PFSK-1 (cell line): Measurements from ENCODE around the gene CNTN3. TPM values are rescaled to one million over a fixed set of nuclear protein-coding genes. Genes with fewer than 3 reads are reported as not detected.

Source experiments
- FOXP2 ChIP-seq: optimal IDR thresholded peaks from 2 replicates; pipeline ENCODE3; 2011; ENCODE audit warnings: borderline replicate concordance, control low read depth, inconsistent platforms; ENCODE audit not compliant: insufficient read depth; ENCODE audit errors: extremely low read length, extremely low read depth
- POLR2AphosphoS5 ChIP-seq: IDR thresholded peaks from 2 replicates; pipeline ENCODE4 v1.6.1; 2012; ENCODE audit warnings: low read depth, mild to moderate bottlenecking, control low read depth, low read length, moderate library complexity
- SIN3A ChIP-seq: IDR thresholded peaks from 2 replicates; pipeline ENCODE4 v1.6.1; 2012; ENCODE audit warnings: mild to moderate bottlenecking, low read length, moderate library complexity, borderline replicate concordance; ENCODE audit not compliant: insufficient read depth
- TAF1 ChIP-seq: IDR thresholded peaks from 2 replicates; pipeline ENCODE4 v1.6.1; 2012; ENCODE audit warnings: low read length, control low read depth, borderline replicate concordance; ENCODE audit not compliant: insufficient read depth
- polyA plus RNA-seq: library from polyadenylated mRNA; unstranded; fragments of >200 nt; gene quantifications from one replicate; pipeline ENCODE4 v1.2.1, GENCODE V29; 2012; ENCODE audit warnings: low read depth, missing spikeins; ENCODE audit not compliant: insufficient read length
- TF ChIP-seq, protein P1 (sequence below), 2 experiments: IDR thresholded peaks; 2 replicates each; pipeline versions ENCODE4 v1.6.1 to v1.8.0; 2011 to 2012; ENCODE audit warnings: low read depth in 2 of 2, low read length in 2 of 2, control low read depth in 1 of 2, inconsistent platforms in 1 of 2, mild to moderate bottlenecking in 1 of 2, moderate library complexity in 1 of 2; ENCODE audit not compliant: insufficient read depth in 1 of 2

CNTN3 gene
- polyA plus RNA-seq = not detected

DNA sequence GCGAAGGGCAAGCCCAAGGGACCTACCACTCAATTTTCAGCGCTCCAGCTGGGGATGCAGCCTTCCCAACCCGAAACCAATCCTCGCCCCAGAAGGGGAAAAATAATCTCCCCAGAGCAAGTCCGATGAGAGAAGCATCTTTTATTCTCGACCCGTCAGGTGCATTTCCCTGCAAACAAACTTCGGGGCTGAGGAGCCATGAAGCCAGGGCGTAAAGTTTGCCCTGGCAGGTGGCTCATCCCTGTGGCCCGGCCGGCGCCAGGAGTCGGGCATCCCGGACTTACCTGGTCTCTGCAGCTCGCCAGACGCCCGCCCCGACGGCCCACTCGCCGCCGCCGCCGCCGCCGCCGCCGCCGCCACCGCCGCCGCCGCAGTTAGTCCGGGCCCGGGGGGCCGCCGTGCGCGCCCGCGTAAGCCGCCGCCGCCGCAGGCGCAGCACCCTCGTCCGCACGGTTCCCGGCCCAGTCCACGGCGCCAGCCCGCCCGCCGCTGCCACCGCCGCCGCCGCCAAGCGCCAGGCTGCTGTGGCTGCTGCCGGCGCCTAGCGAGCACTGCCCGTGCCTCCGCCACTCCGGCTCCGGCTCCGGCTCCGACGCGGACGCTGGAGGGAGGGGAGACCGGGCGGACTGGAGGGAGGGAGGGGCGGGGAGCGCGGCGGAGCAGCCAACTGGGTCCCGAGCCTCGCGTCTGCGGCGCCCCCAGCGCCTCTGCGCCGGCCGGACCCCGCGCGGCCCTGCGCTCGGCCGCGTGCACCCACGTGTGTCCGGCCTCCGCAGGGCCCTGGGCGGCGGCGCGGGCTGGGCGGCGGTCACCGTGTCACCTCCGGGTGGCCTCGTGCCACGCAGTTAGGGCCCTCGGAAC, at the start of gene CNTN3:
Gene CNTN3, minus strand, starts transcription at position 553 of the 861 bp plus-strand sequence. CDS start 93,547 bp downstream, outside the sequence.
- TF ChIP-seq FOXP2 (no peak), SIN3A (no peak), TAF1 (no peak), POLR2AphosphoS5 (no peak)
- TF ChIP-seq, protein P1, sequence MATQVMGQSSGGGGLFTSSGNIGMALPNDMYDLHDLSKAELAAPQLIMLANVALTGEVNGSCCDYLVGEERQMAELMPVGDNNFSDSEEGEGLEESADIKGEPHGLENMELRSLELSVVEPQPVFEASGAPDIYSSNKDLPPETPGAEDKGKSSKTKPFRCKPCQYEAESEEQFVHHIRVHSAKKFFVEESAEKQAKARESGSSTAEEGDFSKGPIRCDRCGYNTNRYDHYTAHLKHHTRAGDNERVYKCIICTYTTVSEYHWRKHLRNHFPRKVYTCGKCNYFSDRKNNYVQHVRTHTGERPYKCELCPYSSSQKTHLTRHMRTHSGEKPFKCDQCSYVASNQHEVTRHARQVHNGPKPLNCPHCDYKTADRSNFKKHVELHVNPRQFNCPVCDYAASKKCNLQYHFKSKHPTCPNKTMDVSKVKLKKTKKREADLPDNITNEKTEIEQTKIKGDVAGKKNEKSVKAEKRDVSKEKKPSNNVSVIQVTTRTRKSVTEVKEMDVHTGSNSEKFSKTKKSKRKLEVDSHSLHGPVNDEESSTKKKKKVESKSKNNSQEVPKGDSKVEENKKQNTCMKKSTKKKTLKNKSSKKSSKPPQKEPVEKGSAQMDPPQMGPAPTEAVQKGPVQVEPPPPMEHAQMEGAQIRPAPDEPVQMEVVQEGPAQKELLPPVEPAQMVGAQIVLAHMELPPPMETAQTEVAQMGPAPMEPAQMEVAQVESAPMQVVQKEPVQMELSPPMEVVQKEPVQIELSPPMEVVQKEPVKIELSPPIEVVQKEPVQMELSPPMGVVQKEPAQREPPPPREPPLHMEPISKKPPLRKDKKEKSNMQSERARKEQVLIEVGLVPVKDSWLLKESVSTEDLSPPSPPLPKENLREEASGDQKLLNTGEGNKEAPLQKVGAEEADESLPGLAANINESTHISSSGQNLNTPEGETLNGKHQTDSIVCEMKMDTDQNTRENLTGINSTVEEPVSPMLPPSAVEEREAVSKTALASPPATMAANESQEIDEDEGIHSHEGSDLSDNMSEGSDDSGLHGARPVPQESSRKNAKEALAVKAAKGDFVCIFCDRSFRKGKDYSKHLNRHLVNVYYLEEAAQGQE (IDR thresholded peaks at IDR 0.05; ENCODE audit: insufficient read depth in 1 of 2, low read depth in 2 of 2, low read length in 2 of 2) = no peak

DNA sequence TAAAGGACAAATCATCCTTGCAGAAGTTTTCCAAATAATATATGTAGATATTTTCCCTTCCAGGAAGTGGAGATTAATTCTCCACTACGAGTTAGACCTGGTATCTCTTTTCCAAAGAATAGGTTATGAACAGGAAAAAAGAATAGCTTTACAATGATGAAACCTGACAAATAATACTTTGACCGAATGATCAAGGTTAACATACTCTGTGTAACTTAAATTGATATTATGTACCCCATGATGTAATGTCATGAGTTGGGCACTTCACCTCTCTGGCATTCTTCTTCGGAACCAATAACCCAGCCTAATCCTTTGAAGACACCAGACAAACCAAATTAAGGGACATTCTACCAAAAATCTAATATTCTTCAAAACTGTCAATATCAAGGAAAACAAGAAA, 48.7 kb upstream of the CNTN3 start:
- TF ChIP-seq, protein P1 (IDR thresholded peaks at IDR 0.05; ENCODE audit: insufficient read depth in 1 of 2, low read depth in 2 of 2, low read length in 2 of 2) = no peak
- TF ChIP-seq TAF1 (no peak), SIN3A (no peak), FOXP2 (no peak), POLR2AphosphoS5 (no peak)

DNA sequence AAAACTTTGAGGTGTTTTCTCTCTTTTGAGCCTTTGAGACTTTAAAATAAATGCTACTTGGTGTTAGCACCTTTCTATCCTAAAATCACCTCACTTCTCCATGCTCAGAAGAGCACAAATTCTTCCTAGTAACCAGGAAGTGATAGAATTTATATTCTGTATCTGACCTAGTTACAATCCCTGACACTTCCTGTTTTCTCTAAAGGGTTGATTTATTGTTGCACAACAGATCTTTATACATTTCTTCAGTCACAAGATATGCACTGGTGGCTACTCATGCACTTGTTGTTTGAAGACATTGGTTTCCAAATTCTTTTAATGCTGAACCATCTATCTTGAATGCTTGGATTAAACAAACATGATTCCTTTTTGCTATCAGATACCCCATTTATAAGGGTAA, 47.2 kb upstream of the CNTN3 start:
- TF ChIP-seq, protein P1 (IDR thresholded peaks at IDR 0.05; ENCODE audit: insufficient read depth in 1 of 2, low read depth in 2 of 2, low read length in 2 of 2) = no peak
- TF ChIP-seq TAF1 (no peak), FOXP2 (no peak), SIN3A (no peak), POLR2AphosphoS5 (no peak)

DNA sequence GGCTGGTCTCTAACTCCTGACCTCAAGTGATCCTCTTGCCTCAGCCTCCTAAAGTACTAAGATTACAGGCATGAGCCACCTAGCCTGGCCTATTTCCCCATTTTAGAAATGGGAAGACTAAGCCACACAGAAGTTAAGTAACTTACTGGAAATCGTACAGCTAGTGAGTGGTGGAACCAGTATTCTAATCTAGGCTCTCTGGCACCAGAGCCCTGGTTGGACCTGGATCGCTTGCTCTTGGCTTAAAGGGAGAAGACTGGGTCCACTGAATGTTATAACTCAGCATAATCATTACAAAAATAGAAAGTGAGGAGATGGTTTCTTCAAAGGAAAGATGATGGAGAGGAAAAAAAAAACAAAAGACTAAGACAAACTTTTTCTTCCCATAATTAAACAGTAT, 37.4 kb upstream of the CNTN3 start:
- TF ChIP-seq, protein P1 (IDR thresholded peaks at IDR 0.05; ENCODE audit: insufficient read depth in 1 of 2, low read depth in 2 of 2, low read length in 2 of 2) = no peak
- TF ChIP-seq FOXP2 (no peak), TAF1 (no peak), POLR2AphosphoS5 (no peak), SIN3A (no peak)

DNA sequence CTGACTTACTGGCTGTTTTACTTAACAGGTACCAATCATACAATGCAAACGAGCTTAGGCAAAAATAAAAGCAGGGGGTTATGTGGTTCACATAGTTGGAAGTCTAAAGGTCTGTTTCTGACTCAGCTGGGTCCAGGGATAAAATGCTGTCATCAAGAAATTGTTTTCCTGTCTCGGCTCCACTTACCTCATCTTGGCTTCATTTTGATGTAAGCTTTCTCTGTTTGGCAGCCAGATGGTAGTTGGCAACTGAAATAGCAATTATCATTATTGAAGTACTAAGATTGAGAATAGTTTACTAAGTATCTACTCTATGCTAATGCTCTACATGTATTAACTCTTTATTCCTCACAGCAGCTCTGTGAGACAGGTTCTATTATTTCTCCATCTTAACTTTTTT, 36.8 kb upstream of the CNTN3 start:
- TF ChIP-seq TAF1 (no peak), SIN3A (no peak), POLR2AphosphoS5 (no peak), FOXP2 (no peak)
- TF ChIP-seq, protein P1 (IDR thresholded peaks at IDR 0.05; ENCODE audit: insufficient read depth in 1 of 2, low read depth in 2 of 2, low read length in 2 of 2) = no peak
